CD14-positive monocyte (primary cell): ENCODE measurements around the gene MEP1B. TPM values are rescaled to one million over a fixed set of nuclear protein-coding genes. Genes with fewer than 3 reads are reported as not detected.

Source experiments
- DNase-seq, 3 donors: peaks; one replicate each; pipeline ENCODE4 v3.0.0-alpha.2; 2011 to 2022
- H2AFZ ChIP-seq: 2 replicates; pipeline ENCODE4 v1.6.0; 2012; ENCODE audit warnings: mild to moderate bottlenecking, low read depth, low read length, inconsistent platforms; ENCODE audit not compliant: insufficient read depth, poor library complexity, severe bottlenecking
- H3K27ac ChIP-seq, 2 donors: 1 replicate in 1 of 2; 2 replicates in 1 of 2; pipeline ENCODE4 v1.5.1; 2012 to 2013; ENCODE audit warnings: low read length in 2 of 2, control low read depth in 1 of 2, inconsistent platforms in 1 of 2, low read depth in 1 of 2, mild to moderate bottlenecking in 1 of 2
- H3K27me3 ChIP-seq, 2 donors: one replicate each; pipeline versions ENCODE4 v1.6.0 to v1.6.1; 2011 to 2013; ENCODE audit warnings: low read length in 2 of 2; ENCODE audit not compliant: control insufficient read depth in 2 of 2, insufficient read depth in 2 of 2
- H3K36me3 ChIP-seq, 2 donors: replicated peaks in 1 of 2; 1 replicate in 1 of 2; 2 replicates in 1 of 2; pipeline versions ENCODE4 v1.5.1 to v1.6.1; 2012 to 2013; ENCODE audit warnings: low read length in 2 of 2, control low read depth in 1 of 2, inconsistent platforms in 1 of 2, mild to moderate bottlenecking in 1 of 2; ENCODE audit not compliant: insufficient read depth in 2 of 2, control insufficient read depth in 1 of 2
- H3K4me1 ChIP-seq, 2 donors: 1 replicate in 1 of 2; 2 replicates in 1 of 2; pipeline versions ENCODE4 v1.5.1 to v1.6.1; 2012 to 2013; ENCODE audit warnings: low read length in 2 of 2, control low read depth in 1 of 2, inconsistent platforms in 1 of 2, mild to moderate bottlenecking in 1 of 2, moderate library complexity in 1 of 2; ENCODE audit not compliant: insufficient read depth in 2 of 2, control insufficient read depth in 1 of 2
- H3K4me2 ChIP-seq: replicated peaks from 2 replicates; pipeline ENCODE3; 2012; ENCODE audit warnings: low read length, moderate library complexity, mild to moderate bottlenecking; ENCODE audit not compliant: poor library complexity, severe bottlenecking; ENCODE audit errors: extremely low read depth
- H3K4me3 ChIP-seq, 3 experiments: fragments of 200-600 bp in 1 of 3; sonication (generic) in 1 of 3; replicated peaks in 1 of 3; 1 replicate in 2 of 3; 2 replicates in 1 of 3; pipeline ENCODE4 v1.5.1; 2011 to 2013; ENCODE audit warnings: low read length in 3 of 3, mild to moderate bottlenecking in 3 of 3, control low read depth in 2 of 3, low read depth in 2 of 3, inconsistent platforms in 1 of 3, moderate library complexity in 1 of 3
- H3K79me2 ChIP-seq: 2 replicates; pipeline ENCODE4 v1.6.0; 2012; ENCODE audit warnings: mild to moderate bottlenecking, control low read depth, inconsistent platforms, low read length, moderate library complexity; ENCODE audit not compliant: insufficient read depth
- H3K9ac ChIP-seq: 2 replicates; pipeline ENCODE4 v1.6.0; 2017; ENCODE audit warnings: low read length, mild to moderate bottlenecking; ENCODE audit not compliant: insufficient read depth, poor library complexity, severe bottlenecking
- H3K9me3 ChIP-seq, 2 donors: replicated peaks in 1 of 2; 1 replicate in 1 of 2; 2 replicates in 1 of 2; pipeline versions ENCODE4 v1.5.1 to v1.6.1; 2012 to 2013; ENCODE audit warnings: low read length in 2 of 2, control low read depth in 1 of 2; ENCODE audit not compliant: control insufficient read depth in 1 of 2, insufficient read depth in 1 of 2
- H4K20me1 ChIP-seq: 2 replicates; pipeline ENCODE4 v1.6.0; 2012; ENCODE audit warnings: mild to moderate bottlenecking, low read length, control low read depth, moderate library complexity; ENCODE audit not compliant: insufficient read depth
- H3K27ac Mint-ChIP-seq, 7 donors: one replicate each; pipeline ENCODE4 v1.8.0; 2020; ENCODE audit warnings: mild to moderate bottlenecking in 7 of 7, mixed read lengths in 7 of 7, moderate library complexity in 6 of 7, inconsistent platforms in 2 of 7
- H3K27me3 Mint-ChIP-seq, 3 donors: one replicate each; pipeline ENCODE4 v1.8.0; 2021 to 2022; ENCODE audit warnings: low read depth in 3 of 3, mild to moderate bottlenecking in 3 of 3, mixed read lengths in 3 of 3, moderate library complexity in 3 of 3, inconsistent platforms in 1 of 3
- H3K36me3 Mint-ChIP-seq, 2 donors: one replicate each; pipeline ENCODE4 v1.8.0; 2020; ENCODE audit warnings: mixed read lengths in 2 of 2, inconsistent platforms in 1 of 2, mild to moderate bottlenecking in 1 of 2
- H3K4me1 Mint-ChIP-seq: one replicate; pipeline ENCODE4 v1.8.0; 2020; ENCODE audit warnings: mild to moderate bottlenecking, mixed read lengths
- H3K4me3 Mint-ChIP-seq, 2 donors: one replicate each; pipeline ENCODE4 v1.8.0; 2020; ENCODE audit warnings: mild to moderate bottlenecking in 2 of 2, mixed read lengths in 2 of 2, moderate library complexity in 1 of 2
- H3K9me3 Mint-ChIP-seq, 7 donors: one replicate each; pipeline ENCODE4 v1.8.0; 2020 to 2022; ENCODE audit warnings: mixed read lengths in 7 of 7, mild to moderate bottlenecking in 6 of 7, moderate library complexity in 6 of 7, inconsistent platforms in 2 of 7
- CTCF ChIP-seq: fragments of 200-600 bp; IDR thresholded peaks from one replicate; pipeline ENCODE4 v1.8.0; 2022; ENCODE audit warnings: antibody characterized with exemption, mild to moderate bottlenecking
- WGBS: methylation state at CpG from one replicate; pipeline ENCODE4 v1.1.5; 2013; ENCODE audit warnings: missing lambda C conversion rate; ENCODE audit not compliant: insufficient coverage; 5-methylcytosine and 5-hydroxymethylcytosine counted together
- intact Hi-C, 2 donors: fragments of 100-400 bp; cut with micrococcal nuclease; formaldehyde crosslinking; loops; one replicate each; pipeline versions ENCODE4 v1.15.0 to v1.15.1; 2023
- polyA plus RNA-seq, 3 donors: library from polyadenylated mRNA; depleted of rRNA in 1 of 3; unstranded in 2 of 3; stranded (reverse) in 1 of 3; fragments of 300-500 nt in 2 of 3; fragments of >200 nt in 1 of 3; fragmentation: Illumina TruSeq in 2 of 3; gene quantifications; 1 replicate in 2 of 3; 2 replicates in 1 of 3; pipeline ENCODE4 v1.2.3, GENCODE V29; 2012 to 2021

Gene MEP1B
- polyA plus RNA-seq, 3 donors, result not detected

- no peak for DNase-seq
- Histone ChIP-seq H3K4me1 (peaks cover 28% of the 10 kb centered on the region in 2 donors), H3K36me3 (no peaks in the 10 kb centered on the region), H3K27ac (no peak overlapping the region), H3K9ac (no peak overlapping the region), H3K4me2 (no peak overlapping the region), H3K4me3 (no peak overlapping the region), H3K9me3 (no peaks in the 10 kb centered on the region), H2AFZ (no peak overlapping the region), H3K27me3 (no peaks in the 10 kb centered on the region), H4K20me1 (no peaks in the 10 kb centered on the region), H3K79me2 (no peaks in the 10 kb centered on the region)
- Mint-ChIP-seq H3K27me3 (peaks cover 0 to 3% (median 0%) of the 10 kb centered on the region in 3 donors), H3K36me3 (no peaks in the 10 kb centered on the region), H3K27ac (no peak overlapping the region), H3K4me3 (no peak overlapping the region), H3K4me1 (peaks cover 29% of the 10 kb centered on the region), H3K9me3 (peaks cover 0 to 2% (median 0%) of the 10 kb centered on the region in 7 donors)
- 82% methylated on average over 1 of the region's 3 CpGs for WGBS
- intact Hi-C loops, result no loop called here
- TF ChIP-seq CTCF, result no peak
These were observed 65.7 kb downstream of the MEP1B start for GRCh38 chr18:32255570-32255969.

DNA sequence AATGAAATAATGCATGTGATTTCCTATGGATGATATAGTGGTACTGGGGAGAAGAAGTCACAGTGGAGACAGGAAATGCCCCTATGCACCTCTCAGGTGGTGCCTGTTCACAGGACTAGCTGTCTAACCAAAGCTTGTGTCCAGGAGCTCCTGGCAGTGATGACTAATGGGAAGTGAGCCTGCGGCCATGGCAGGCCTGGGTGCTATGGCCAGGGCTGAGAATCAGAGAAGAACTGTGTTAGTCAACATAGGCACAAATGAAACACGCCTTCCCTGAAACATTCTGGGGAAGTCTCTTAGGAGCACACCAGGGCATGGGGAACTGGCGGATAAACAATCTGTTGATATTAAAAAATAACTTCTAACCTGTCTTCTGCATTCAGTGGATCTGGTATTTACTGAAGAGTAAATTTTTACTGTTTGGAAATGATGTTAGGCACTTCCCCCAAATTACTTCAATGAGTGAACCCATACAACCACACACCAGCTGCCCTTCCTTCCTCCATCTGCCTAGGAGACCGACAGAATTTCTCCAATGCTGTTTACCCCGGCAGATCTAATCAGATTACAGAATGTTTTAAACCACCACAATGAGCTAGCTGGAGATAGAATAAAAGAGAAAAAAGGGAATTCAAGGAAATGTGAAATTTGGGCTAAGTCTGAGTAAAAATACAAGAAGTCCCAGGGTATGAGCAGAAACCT, 67.4 kb downstream of the MEP1B start:
- Mint-ChIP-seq H3K9me3 (peaks cover 0 to 2% (median 0%) of the 10 kb centered on the region in 7 donors), H3K27me3 (peaks cover 0 to 2% (median 0%) of the 10 kb centered on the region in 3 donors), H3K4me3 (peak overlapping the region in 1 of 2 donors; percentile 39), H3K27ac (peak overlapping the region in 4 of 7 donors; percentile 5 to 77 (median 27)), H3K4me1 (peaks cover 29% of the 10 kb centered on the region), H3K36me3 (no peaks in the 10 kb centered on the region)
- Histone ChIP-seq H3K79me2 (no peaks in the 10 kb centered on the region), H3K36me3 (no peaks in the 10 kb centered on the region), H3K9me3 (no peaks in the 10 kb centered on the region), H3K4me3 (no peak overlapping the region), H3K4me2 (no peak overlapping the region), H4K20me1 (no peaks in the 10 kb centered on the region), H2AFZ (no peak overlapping the region), H3K27ac (no peak overlapping the region), H3K9ac (no peak overlapping the region), H3K4me1 (peaks cover 28% of the 10 kb centered on the region in 2 donors), H3K27me3 (no peaks in the 10 kb centered on the region)
- no peak for TF ChIP-seq CTCF
- intact Hi-C loops, result no loop called here
- DNase-seq, result peak; percentile 3 to 41 (median 8)
- 8% methylated on average over 2 of the region's 5 CpGs for WGBS
